Right cardiac atrium (tissue), 5 donors: ENCODE measurements around the gene BRD1. TPM values are rescaled to one million over a fixed set of nuclear protein-coding genes. Genes with fewer than 3 reads are reported as not detected.
"Not testable (repeated sequence)": the region's sequence is repeated elsewhere in the genome, so short reads cannot be mapped to it uniquely, and the experiment has no call there.

Experiments used
- ATAC-seq, 2 donors: fragments of 200-7000 bp; cut with Tn5 transposase; one replicate each; pipeline versions ENCODE4 v1.8.0 to v1.9.1; 2020; ENCODE audit warnings: moderate library complexity in 2 of 2, mild to moderate bottlenecking in 1 of 2
- DNase-seq, 3 donors: peaks; one replicate each; pipeline ENCODE4 v3.0.0-alpha.2; 2020
- H3K27ac ChIP-seq: one replicate; pipeline ENCODE4 v1.5.1; 2013; ENCODE audit warnings: mild to moderate bottlenecking, low read length, control low read depth, moderate library complexity
- H3K27me3 ChIP-seq: one replicate; pipeline ENCODE4 v1.6.1; 2013; ENCODE audit not compliant: control insufficient read depth, insufficient read depth
- H3K4me1 ChIP-seq: one replicate; pipeline ENCODE4 v1.6.1; 2013; ENCODE audit warnings: low read length; ENCODE audit not compliant: control insufficient read depth, insufficient read depth
- H3K4me3 ChIP-seq: one replicate; pipeline ENCODE4 v1.5.1; 2013; ENCODE audit warnings: low read length, control low read depth
- H3K9me3 ChIP-seq: one replicate; pipeline ENCODE4 v1.6.1; 2013; ENCODE audit warnings: low read length; ENCODE audit not compliant: control insufficient read depth
- WGBS: extraction: QIAGEN DNeasy Blood & Tissue Kit; methylation state at CpG from one replicate; pipeline ENCODE4 v1.1.7; 2013; 5-methylcytosine and 5-hydroxymethylcytosine counted together
- intact Hi-C, 4 donors: fragments of 100-400 bp; cut with DNase I; formaldehyde crosslinking; loops; one replicate each; pipeline versions ENCODE4 v1.11.0 to v1.14.0; 2022 to 2023
- polyA plus RNA-seq: library from polyadenylated mRNA; stranded (reverse); fragments of 200-250 nt; gene quantifications from one replicate; pipeline ENCODE4 v1.2.3, GENCODE V29; 2013
- total RNA-seq, 4 donors: library from RNA; stranded (reverse); fragmentation: NEBNext Ultra II Directional; extraction: Animal tissue kit (Norgen Biotek cat#: 25700); gene quantifications; one replicate each; pipeline ENCODE4 v1.2.1, GENCODE V29; 2021
- donor health status: healthy with polysubstance abuse.
- donor health status: DM: no; HTN: yes; CAD: no.
- donor health status: DM: no; HTN: no; CAD: no.
- donor health status: DM: no; HTN: yes; CAD: no; lungs with severe emphysema.
- donor health status: DM: yes; HTN: yes; CAD: no.

The BRD1 gene
- total and polyA plus RNA-seq, 5 donors = 16.3 to 19.4 (median 18.2) TPM

DNA sequence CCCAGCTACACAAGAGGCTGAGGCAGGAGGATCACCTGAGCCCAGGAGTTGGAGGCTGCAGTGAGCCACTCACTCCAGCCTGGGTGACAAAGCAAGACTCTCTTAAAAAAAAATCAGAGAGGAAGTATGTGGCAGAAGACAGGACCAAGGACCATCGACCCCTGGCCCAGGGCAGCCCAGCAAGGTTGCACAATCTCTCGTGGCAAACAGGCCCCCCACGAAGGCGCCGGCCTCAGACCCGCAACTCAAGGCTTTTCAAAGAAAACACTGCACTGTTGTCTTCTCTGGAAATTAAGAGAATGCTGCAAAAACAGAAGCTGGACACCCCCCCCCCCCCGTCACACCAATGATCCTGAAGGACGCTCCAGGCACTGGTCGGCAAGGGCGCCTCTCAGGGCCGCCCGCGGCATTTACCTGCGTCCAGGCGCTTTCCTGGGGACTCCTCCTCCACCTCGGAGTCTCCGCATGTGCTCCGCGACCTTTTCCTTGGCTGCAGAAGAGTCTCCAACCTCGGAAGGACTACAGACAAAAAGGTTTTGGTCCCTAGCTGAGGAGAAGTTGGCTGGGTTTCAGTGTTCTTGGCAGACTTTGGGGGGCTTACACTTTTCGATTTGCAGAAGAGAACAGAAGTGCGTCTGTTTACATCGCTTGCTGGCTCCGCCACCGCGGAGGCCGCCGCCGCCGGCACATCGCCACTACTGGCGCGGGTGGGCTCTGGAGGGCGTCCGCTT lies 40.5 kb downstream of the BRD1 start:
- Histone ChIP-seq H3K4me3 (no peak overlapping the region), H3K27ac (no peak overlapping the region), H3K27me3 (no peaks in the 10 kb centered on the region), H3K9me3 (no peaks in the 10 kb centered on the region), H3K4me1 (peaks cover 24% of the 10 kb centered on the region)
- 86% methylated on average over 35 of the region's 35 CpGs for WGBS
- ATAC-seq = no peak
- intact Hi-C loops = no loop called here
- DNase-seq = peak in 2 of 3 donors; percentile 35 to 55

DNA sequence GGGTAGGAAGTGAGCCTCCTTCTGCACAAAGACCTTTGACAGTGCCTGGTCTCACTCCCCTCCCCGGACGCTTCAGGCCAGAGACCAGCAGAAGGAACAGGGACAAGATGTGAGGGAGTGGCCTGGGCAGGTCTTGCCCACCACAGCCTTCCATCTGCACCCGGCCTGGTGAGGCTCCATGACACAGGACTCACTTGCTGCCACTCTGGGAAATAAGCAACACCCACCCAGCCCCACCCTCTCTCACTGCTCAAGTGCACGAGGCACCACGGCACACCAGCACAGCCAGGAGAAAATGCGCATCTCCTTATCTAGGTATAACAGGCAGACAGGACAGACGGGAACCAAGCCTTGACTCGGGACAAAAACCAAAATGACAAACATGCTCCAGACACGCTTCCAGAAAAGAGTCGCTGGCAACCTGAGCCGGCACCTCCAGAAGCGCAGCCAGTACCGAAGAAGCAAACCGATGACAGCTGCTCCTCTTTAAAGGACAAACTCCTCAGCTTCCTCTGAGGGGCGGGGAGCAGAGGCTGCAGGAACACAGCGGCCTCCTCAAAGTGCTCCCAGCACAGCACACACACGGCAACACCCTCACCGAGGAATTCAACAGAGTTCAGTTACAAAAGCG lies 41.7 kb downstream of the BRD1 start:
- 51% methylated on average over 19 of the region's 19 CpGs for WGBS
- Histone ChIP-seq H3K27ac (peak overlapping the region; percentile 49), H3K4me1 (peaks cover 20% of the 10 kb centered on the region), H3K9me3 (no peaks in the 10 kb centered on the region), H3K27me3 (no peaks in the 10 kb centered on the region), H3K4me3 (no peak overlapping the region)
- ATAC-seq = peak; percentile 2 to 11
- DNase-seq = peak in 2 of 3 donors; percentile 45 to 61
- intact Hi-C loops = no loop called here

DNA sequence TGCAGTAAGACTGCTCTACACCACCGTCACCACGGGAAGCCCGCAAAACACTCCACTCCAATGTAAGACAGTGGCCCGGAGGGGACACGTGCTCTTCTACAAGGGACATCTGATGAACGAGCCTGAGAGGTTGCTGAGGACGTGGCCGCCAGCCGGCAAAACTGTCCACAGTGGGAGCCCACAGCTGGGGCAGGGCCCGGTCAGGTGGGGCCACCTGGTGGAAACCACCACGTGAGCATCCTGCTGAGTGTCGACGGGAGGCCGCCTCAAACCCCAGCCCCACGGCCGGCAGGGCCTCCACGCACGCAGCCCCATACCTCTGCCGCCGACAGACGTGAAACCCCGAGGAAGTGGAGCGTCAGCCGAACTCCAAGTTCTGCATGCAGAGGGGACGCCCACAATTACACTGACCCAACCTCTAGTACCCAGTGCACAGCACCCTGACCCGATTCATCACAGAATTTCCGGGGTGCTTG lies 42.6 kb downstream of the BRD1 start:
- Histone ChIP-seq H3K9me3 (no peaks in the 10 kb centered on the region), H3K27ac (no peak overlapping the region), H3K27me3 (no peaks in the 10 kb centered on the region), H3K4me1 (peaks cover 17% of the 10 kb centered on the region), H3K4me3 (no peak overlapping the region)
- intact Hi-C loops = no loop called here
- WGBS = 89% methylated on average over 27 of the region's 27 CpGs
- peak; percentile 16 to 50 (median 31) for DNase-seq
- ATAC-seq = no peak

DNA sequence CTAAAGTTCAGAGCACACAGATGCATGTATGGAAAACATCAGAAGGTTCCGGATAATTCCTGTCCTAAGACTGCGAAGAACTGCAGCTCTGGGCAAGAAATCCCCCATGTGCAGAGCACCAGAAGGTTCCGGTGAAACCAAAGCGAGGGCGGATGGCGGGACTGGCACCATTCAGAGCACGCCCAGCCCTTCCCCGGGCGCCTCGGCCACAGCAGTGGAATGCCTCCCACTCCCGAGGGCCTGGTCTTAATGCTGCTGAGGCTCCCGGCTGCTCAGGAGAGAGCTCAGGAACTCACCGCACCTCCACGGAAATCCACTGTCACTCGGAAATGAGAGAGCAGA lies 43.1 kb downstream of the BRD1 start:
- 89% methylated on average over 15 of the region's 15 CpGs for WGBS
- H3K4me3 ChIP-seq = no peak overlapping the region
- ATAC-seq (no peak), DNase-seq (peak; percentile 7 to 37 (median 22))
- no peak overlapping the region for H3K27ac ChIP-seq
- H3K4me1 ChIP-seq = peaks cover 12% of the 10 kb centered on the region
- H3K27me3 ChIP-seq = no peaks in the 10 kb centered on the region
- intact Hi-C loops = no loop called here
- H3K9me3 ChIP-seq = no peaks in the 10 kb centered on the region

DNA sequence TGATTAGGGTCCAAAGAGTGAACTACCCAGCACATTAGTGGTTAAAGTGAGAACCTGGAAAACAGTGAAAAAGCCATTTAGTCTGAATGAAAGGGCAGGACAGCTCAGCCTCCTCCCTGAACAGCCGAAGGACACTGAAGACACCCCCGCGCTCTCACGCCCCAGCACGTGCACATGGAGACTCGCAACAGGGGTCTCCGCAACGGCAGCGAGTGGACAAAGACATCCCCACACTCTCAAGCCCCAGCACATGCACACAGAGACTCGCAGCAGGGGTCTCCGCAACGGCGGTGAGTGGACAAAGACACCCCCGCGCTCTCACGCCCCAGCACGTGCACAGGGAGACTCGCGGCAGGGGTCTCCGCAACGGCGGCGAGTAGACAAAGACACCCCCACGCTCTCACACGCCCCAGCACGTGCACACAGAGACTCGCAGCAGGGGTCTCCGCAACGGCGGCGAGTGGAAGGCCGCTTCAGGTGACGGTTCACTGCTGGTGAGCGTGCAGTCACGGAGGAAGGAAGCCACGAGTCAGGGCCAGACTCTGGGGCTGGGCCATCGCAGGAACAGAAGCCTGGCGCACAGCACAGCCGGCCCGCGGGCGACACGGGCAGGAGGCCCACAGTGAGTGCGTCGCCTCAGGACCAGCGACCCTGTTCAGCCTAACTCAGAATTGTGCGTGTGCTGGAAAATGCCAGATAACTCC lies 43.6 kb downstream of the BRD1 start:
- H3K9me3 ChIP-seq = no peaks in the 10 kb centered on the region
- no peaks in the 10 kb centered on the region for H3K27me3 ChIP-seq
- ATAC-seq (no peak), DNase-seq (peak; percentile 9 to 58 (median 34))
- intact Hi-C loops = no loop called here
- peaks cover 7% of the 10 kb centered on the region for H3K4me1 ChIP-seq
- no peak overlapping the region for H3K27ac ChIP-seq
- WGBS = 86% methylated on average over 47 of the region's 47 CpGs
- no peak overlapping the region for H3K4me3 ChIP-seq

DNA sequence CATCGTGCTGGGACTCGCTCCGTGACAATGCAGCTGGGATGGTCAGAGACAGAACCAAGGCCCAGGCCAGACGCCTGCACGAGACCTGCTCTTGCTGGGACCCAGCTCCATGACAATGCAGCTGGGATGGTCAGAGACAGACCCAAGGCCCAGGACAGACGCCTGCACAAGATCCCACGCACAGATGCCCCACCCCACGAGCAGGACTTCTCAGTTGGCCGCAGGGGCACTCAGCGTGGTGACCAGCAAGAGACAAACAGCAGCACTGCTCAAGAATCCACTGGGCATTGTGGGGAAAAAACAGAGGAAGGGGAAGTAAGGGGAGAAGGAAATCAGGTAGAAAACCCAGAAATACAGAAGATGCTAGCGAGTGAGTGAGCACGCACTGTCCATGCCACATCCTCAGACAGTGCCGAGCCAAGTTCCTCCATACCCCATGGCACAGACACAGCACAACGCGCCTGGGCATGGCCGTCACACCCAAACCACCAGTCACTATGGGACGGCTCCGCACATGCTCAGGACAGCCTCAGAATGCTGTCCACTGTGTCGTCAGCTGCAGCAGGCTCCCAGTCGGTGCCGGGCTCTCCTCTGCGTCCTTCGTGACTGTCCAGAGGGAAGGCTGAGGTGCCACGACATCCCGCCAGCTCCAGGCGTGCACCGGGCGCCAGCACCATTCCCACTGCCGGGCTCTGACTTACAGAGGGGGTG lies 44.5 kb downstream of the BRD1 start:
- intact Hi-C loops = no loop called here

DNA sequence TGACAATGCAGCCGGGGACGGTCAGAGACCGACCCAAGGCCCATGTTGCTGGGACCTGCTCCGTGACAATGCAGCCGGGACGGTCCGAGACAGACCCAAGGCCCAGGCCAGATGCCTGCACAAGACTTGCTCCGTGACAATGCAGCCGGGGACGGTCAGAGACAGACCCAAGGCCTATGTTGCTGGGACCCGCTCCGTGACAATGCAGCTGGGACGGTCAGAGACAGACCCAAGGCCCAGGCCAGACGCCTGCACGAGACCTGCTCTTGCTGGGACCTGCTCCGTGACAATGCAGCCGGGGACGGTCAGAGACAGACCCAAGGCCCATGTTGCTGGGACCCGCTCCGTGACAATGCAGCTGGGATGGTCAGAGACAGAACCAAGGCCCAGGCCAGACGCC lies 45.8 kb downstream of the BRD1 start:
- 96% methylated on average over 21 of the region's 21 CpGs for WGBS
- peak in 2 of 3 donors; percentile 33 to 40 for DNase-seq
- H3K4me3 ChIP-seq, H3K27me3 ChIP-seq, ATAC-seq, intact Hi-C loops, H3K4me1 ChIP-seq, H3K27ac ChIP-seq, H3K9me3 ChIP-seq: not testable (repeated sequence)

More for the DNA sequence above, 44.5 kb downstream of the BRD1 start:
- Histone ChIP-seq H3K27ac (no peak overlapping the region), H3K9me3 (no peaks in the 10 kb centered on the region), H3K4me3 (no peak overlapping the region), H3K27me3 (no peaks in the 10 kb centered on the region), H3K4me1 (peaks cover 4% of the 10 kb centered on the region)
- ATAC-seq (no peak), DNase-seq (peak in 2 of 3 donors; percentile 40 to 42)
- 91% methylated on average over 26 of the region's 29 CpGs for WGBS

DNA sequence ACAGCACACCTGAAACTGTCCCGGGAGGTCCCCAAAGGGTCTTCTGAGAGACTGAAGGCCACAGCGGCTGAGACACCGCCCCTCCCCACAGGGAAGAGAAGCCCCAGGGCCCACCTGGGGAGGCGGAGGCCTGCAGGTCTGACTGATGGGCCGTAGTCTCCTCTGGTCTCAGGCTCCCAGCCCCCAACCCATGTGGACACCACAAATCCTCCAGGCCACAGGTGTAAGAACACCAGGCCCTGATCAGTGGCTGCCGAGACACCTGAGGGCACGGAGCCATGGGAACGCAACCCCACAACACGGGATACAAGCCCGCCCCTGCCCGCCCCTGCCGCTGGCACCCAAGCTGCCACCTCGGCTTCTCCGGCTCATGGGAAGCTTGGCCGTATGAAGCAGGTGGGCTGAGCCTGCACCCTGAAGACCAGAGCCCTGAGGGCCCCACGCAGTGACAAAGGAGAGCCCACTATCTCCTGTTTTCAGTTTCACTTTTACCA lies 46.3 kb downstream of the BRD1 start:
- H3K4me3 ChIP-seq = no peak overlapping the region
- no peak overlapping the region for H3K27ac ChIP-seq
- peaks cover 4% of the 10 kb centered on the region for H3K4me1 ChIP-seq
- DNase-seq (peak in 2 of 3 donors; percentile 50 to 56), ATAC-seq (no peak)
- WGBS = 91% methylated on average over 16 of the region's 16 CpGs
- intact Hi-C loops = no loop called here
- H3K27me3 ChIP-seq = no peaks in the 10 kb centered on the region
- H3K9me3 ChIP-seq = no peaks in the 10 kb centered on the region

GRCh38 chr22:49780698-49781288 lies 46.9 kb downstream of the BRD1 start:
- intact Hi-C loops = no loop called here
- no peak for ATAC-seq
- WGBS = 82% methylated on average over 19 of the region's 19 CpGs
- H3K9me3 ChIP-seq = no peaks in the 10 kb centered on the region
- no peak overlapping the region for H3K27ac ChIP-seq
- DNase-seq = peak in 2 of 3 donors; percentile 31 to 57
- peaks cover 3% of the 10 kb centered on the region for H3K4me1 ChIP-seq
- H3K27me3 ChIP-seq = no peaks in the 10 kb centered on the region
- no peak overlapping the region for H3K4me3 ChIP-seq

DNA sequence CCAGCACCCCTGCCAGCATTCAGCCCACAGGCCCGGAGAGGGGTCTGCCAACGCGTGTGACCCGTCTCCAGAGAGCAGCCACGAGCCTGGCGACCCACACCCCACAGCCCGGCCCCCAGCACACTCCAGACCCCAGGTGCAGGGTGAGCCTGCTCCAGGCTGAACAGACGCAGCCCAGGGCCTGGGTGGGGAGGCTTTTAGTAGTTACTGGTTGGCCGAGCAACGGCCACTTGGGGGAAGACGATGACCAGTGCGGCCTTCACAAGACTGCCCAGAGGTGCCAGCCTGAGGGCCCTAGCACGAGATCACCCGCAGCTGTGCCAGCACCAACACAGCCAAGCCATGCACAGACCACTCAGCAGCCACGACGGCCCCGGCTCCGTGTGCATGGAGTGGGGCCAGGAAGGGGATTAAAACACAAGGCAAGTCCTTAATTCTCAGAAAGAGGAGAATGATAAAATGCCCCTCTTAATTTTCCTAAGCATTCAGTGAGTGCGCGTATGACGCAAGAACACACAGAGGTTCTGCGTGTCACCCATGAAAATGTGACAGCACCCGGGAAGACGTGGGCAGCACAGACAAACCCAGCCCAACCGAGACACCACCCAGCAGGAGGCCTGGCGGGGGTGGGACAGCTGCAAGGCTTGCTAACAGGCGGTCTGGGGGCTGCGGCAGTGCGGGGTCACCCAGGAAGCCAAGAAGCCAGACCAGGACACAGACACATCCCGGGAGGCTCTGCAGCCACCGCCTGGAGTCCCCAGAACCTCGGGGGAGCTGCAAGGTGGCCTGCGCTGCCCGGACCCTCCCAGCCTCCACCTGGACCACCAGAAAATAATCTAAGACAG lies 47.6 kb downstream of the BRD1 start:
- intact Hi-C loops = no loop called here
- ATAC-seq = peak; percentile 58 to 64

More for the DNA sequence above, 47.6 kb downstream of the BRD1 start:
- H3K27me3 ChIP-seq = no peaks in the 10 kb centered on the region
- no peaks in the 10 kb centered on the region for H3K9me3 ChIP-seq
- no peak overlapping the region for H3K27ac ChIP-seq
- DNase-seq = peak in 1 of 3 donors; percentile 75
- H3K4me1 ChIP-seq = peaks cover 2% of the 10 kb centered on the region
- 70% methylated on average over 34 of the region's 34 CpGs for WGBS
- H3K4me3 ChIP-seq = no peak overlapping the region
